Ishikawa (cell line): ENCODE measurements around the gene CAMK1G.

Experiments
- CEBPB ChIP-seq: IDR thresholded peaks from 2 replicates; pipeline ENCODE4 v1.6.1; 2012
- EP300 ChIP-seq: IDR thresholded peaks from 2 replicates; pipeline ENCODE4 v1.6.1; 2012; ENCODE audit warnings: borderline replicate concordance
- MAX ChIP-seq: IDR thresholded peaks from 2 replicates; pipeline ENCODE4 v1.6.1; 2012
- RAD21 ChIP-seq: IDR thresholded peaks from 2 replicates; pipeline ENCODE4 v1.6.1; 2012; ENCODE audit warnings: low read depth
- REST ChIP-seq: IDR thresholded peaks from 2 replicates; pipeline ENCODE4 v1.6.1; 2012; ENCODE audit warnings: low read depth, mild to moderate bottlenecking
- TAF1 ChIP-seq: IDR thresholded peaks from 2 replicates; pipeline ENCODE4 v1.6.1; 2012; ENCODE audit warnings: low read depth, mild to moderate bottlenecking
- TCF12 ChIP-seq: IDR thresholded peaks from 2 replicates; pipeline ENCODE4 v1.6.1; 2012; ENCODE audit warnings: low read depth
- TEAD4 ChIP-seq: IDR thresholded peaks from 2 replicates; pipeline ENCODE4 v1.6.1; 2012

- TF ChIP-seq REST (no peak), EP300 (no peak), RAD21 (no peak), TCF12 (no peak), TAF1 (no peak), MAX (no peak), CEBPB (no peak), TEAD4 (no peak)
Observed at GRCh38 chr1:209577346-209577745, 6.2 kb upstream of the CAMK1G start.
